Liver (tissue), 2 donors: ENCODE measurements around the gene DTX4.

Experiments used
- CTCF ChIP-seq: fragments of 150-350 bp; IDR thresholded peaks from 2 replicates; pipeline ENCODE4 v1.5.1; 2017; ENCODE audit warnings: improper control_type of control experiment, low read depth, low read length; ENCODE audit not compliant: missing input control
- YY1 ChIP-seq: IDR thresholded peaks from 2 replicates; pipeline ENCODE4 v1.6.1; 2016; ENCODE audit warnings: antibody characterized with exemption, mild to moderate bottlenecking
- donor health status: healthy.

- TF ChIP-seq CTCF (no peak), YY1 (no peak)
These were observed 50.6 kb downstream of the DTX4 start for GRCh38 chr11:59222464-59223060.
